Measurements from ENCODE around the gene SLC24A3.
A peak's percentile ranks its signal among the peaks of the same experiment; 100 is the strongest.

SLC24A3 gene

DNA sequence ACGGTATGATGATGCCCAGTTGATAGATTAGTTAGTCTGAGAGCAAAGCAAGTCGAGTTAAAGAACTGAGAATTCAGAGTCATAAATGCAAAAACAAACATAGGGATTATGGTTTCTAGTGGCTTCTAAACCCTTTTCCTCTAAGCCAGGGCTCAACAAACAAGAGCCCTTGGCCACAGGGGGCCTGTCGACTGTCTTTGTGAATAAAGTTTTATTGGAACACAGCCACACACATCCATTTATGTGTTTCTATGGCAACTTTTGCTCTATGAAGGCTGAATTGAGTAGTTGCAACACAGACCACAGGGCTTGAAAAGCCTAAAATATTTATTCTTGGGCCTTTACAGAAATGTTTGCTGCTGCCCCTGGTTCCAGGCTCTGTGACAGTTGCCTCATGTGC is 76.2 kb downstream of the SLC24A3 start:
- H3K4me1 ChIP-seq (ENCODE audit: control insufficient read depth, insufficient read depth, low read length) = no peaks in the 10 kb centered on the region
- H3K36me3 ChIP-seq (ENCODE audit: control insufficient read depth in 2 of 2, insufficient read depth in 1 of 2, low read length in 2 of 2) = no peaks in the 10 kb centered on the region
- H3K27ac ChIP-seq (ENCODE audit: extremely low read depth, low read depth, low read length) = peak overlapping the region; percentile 5; the same call in 1 of the 2 replicates
- CTCF ChIA-PET = no interaction called here
- H3K4me3 ChIP-seq (ENCODE audit: low read depth, low read length) = no peak overlapping the region
- no peaks in the 10 kb centered on the region for H3K9me3 ChIP-seq (ENCODE audit: control insufficient read depth, insufficient read depth, low read depth, low read length)
- POLR2A ChIA-PET = no interaction called here
- TF ChIP-seq ZNF585B (tag by site-specific recombination; IDR thresholded peaks at IDR 0.05) = no peak
- no peak for TF ChIP-seq ZNF423 (tag by site-specific recombination; IDR thresholded peaks at IDR 0.05)
- TF ChIP-seq, protein P1, sequence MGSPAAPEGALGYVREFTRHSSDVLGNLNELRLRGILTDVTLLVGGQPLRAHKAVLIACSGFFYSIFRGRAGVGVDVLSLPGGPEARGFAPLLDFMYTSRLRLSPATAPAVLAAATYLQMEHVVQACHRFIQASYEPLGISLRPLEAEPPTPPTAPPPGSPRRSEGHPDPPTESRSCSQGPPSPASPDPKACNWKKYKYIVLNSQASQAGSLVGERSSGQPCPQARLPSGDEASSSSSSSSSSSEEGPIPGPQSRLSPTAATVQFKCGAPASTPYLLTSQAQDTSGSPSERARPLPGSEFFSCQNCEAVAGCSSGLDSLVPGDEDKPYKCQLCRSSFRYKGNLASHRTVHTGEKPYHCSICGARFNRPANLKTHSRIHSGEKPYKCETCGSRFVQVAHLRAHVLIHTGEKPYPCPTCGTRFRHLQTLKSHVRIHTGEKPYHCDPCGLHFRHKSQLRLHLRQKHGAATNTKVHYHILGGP (tag by site-specific recombination; IDR thresholded peaks at IDR 0.05) = no peak
- no peak for TF ChIP-seq TCF7L2 (IDR thresholded peaks at IDR 0.05; ENCODE audit: borderline replicate concordance, low read depth, low read length)
- TF ChIP-seq, protein P2, sequence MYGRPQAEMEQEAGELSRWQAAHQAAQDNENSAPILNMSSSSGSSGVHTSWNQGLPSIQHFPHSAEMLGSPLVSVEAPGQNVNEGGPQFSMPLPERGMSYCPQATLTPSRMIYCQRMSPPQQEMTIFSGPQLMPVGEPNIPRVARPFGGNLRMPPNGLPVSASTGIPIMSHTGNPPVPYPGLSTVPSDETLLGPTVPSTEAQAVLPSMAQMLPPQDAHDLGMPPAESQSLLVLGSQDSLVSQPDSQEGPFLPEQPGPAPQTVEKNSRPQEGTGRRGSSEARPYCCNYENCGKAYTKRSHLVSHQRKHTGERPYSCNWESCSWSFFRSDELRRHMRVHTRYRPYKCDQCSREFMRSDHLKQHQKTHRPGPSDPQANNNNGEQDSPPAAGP (tag by site-specific recombination; IDR thresholded peaks at IDR 0.05) = no peak
- no peak for TF ChIP-seq OVOL3 (tag by site-specific recombination; IDR thresholded peaks at IDR 0.05)
- no peak for TF ChIP-seq ZNF248 (tag by site-specific recombination; IDR thresholded peaks at IDR 0.05)
- no peak for TF ChIP-seq ZNF138 (tag by site-specific recombination; IDR thresholded peaks at IDR 0.05; ENCODE audit: borderline replicate concordance)
- TF ChIP-seq ZNF660 (tag by site-specific recombination; IDR thresholded peaks at IDR 0.05) = no peak

DNA sequence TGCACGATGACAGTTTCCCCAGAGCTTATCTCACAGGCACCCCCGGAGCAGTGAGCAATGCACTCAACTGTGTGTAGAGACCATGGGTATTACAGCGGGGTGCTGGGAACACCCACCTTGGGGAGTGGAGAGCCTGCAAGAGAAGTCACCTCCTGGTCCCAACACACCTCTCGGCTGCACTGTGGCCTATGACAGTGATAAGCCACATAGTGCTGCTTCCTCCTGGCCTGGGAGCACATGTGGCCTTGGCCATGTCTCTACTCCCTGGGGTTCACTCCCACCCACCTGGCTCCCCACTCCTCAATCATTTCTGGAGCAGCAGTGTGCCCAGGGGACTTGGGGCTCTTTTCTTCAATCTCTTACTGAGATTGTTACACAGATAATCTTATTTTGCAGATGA is 77.0 kb downstream of the SLC24A3 start:
- ChIA-PET POLR2A (no interaction called here), CTCF (no interaction called here)
- H3K9me3 ChIP-seq (ENCODE audit: control insufficient read depth, insufficient read depth, low read depth, low read length) = no peaks in the 10 kb centered on the region
- H3K36me3 ChIP-seq (ENCODE audit: control insufficient read depth in 2 of 2, insufficient read depth in 1 of 2, low read length in 2 of 2) = no peaks in the 10 kb centered on the region
- H3K27ac ChIP-seq (ENCODE audit: extremely low read depth, low read depth, low read length) = no peak overlapping the region
- H3K4me1 ChIP-seq (ENCODE audit: control insufficient read depth, insufficient read depth, low read length) = no peaks in the 10 kb centered on the region
- no peak overlapping the region for H3K4me3 ChIP-seq (ENCODE audit: low read depth, low read length)
- no peak for TF ChIP-seq HOXC10 (CRISPR knock-in tag; IDR thresholded peaks at IDR 0.05)
- TF ChIP-seq, protein P3, sequence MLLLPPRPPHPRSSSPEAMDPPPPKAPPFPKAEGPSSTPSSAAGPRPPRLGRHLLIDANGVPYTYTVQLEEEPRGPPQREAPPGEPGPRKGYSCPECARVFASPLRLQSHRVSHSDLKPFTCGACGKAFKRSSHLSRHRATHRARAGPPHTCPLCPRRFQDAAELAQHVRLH (tag by site-specific recombination; IDR thresholded peaks at IDR 0.05) = no peak
- no peak for TF ChIP-seq SCRT2 (tag by site-specific recombination; IDR thresholded peaks at IDR 0.05)
- no peak for TF ChIP-seq FEZF1 (tag by site-specific recombination; IDR thresholded peaks at IDR 0.05)
- TF ChIP-seq, protein P4, sequence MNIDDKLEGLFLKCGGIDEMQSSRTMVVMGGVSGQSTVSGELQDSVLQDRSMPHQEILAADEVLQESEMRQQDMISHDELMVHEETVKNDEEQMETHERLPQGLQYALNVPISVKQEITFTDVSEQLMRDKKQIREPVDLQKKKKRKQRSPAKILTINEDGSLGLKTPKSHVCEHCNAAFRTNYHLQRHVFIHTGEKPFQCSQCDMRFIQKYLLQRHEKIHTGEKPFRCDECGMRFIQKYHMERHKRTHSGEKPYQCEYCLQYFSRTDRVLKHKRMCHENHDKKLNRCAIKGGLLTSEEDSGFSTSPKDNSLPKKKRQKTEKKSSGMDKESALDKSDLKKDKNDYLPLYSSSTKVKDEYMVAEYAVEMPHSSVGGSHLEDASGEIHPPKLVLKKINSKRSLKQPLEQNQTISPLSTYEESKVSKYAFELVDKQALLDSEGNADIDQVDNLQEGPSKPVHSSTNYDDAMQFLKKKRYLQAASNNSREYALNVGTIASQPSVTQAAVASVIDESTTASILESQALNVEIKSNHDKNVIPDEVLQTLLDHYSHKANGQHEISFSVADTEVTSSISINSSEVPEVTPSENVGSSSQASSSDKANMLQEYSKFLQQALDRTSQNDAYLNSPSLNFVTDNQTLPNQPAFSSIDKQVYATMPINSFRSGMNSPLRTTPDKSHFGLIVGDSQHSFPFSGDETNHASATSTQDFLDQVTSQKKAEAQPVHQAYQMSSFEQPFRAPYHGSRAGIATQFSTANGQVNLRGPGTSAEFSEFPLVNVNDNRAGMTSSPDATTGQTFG (tag by site-specific recombination; IDR thresholded peaks at IDR 0.05; ENCODE audit: borderline replicate concordance) = no peak
- no peak for TF ChIP-seq ZNF791 (tag by site-specific recombination; IDR thresholded peaks at IDR 0.05)
- TF ChIP-seq ZNF133 (tag by site-specific recombination; IDR thresholded peaks at IDR 0.05) = no peak
- no peak for TF ChIP-seq ZNF530 (tag by site-specific recombination; IDR thresholded peaks at IDR 0.05; ENCODE audit: low read depth)
- TF ChIP-seq ZNF473 (tag by site-specific recombination; IDR thresholded peaks at IDR 0.05) = no peak
- TF ChIP-seq ZNF776 (tag by site-specific recombination; IDR thresholded peaks at IDR 0.05; ENCODE audit: borderline replicate concordance) = no peak
- no peak for TF ChIP-seq ZNF221 (tag by site-specific recombination; IDR thresholded peaks at IDR 0.05; ENCODE audit: borderline replicate concordance)
- TF ChIP-seq, protein P5, sequence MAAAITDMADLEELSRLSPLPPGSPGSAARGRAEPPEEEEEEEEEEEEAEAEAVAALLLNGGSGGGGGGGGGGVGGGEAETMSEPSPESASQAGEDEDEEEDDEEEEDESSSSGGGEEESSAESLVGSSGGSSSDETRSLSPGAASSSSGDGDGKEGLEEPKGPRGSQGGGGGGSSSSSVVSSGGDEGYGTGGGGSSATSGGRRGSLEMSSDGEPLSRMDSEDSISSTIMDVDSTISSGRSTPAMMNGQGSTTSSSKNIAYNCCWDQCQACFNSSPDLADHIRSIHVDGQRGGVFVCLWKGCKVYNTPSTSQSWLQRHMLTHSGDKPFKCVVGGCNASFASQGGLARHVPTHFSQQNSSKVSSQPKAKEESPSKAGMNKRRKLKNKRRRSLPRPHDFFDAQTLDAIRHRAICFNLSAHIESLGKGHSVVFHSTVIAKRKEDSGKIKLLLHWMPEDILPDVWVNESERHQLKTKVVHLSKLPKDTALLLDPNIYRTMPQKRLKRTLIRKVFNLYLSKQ (tag by site-specific recombination; IDR thresholded peaks at IDR 0.05; ENCODE audit: borderline replicate concordance) = no peak
- TF ChIP-seq ZNF394 (tag by site-specific recombination; IDR thresholded peaks at IDR 0.05; ENCODE audit: borderline replicate concordance) = no peak
- no peak for TF ChIP-seq REPIN1 (tag by site-specific recombination; IDR thresholded peaks at IDR 0.05; ENCODE audit: low read depth)
- TF ChIP-seq, protein P6, sequence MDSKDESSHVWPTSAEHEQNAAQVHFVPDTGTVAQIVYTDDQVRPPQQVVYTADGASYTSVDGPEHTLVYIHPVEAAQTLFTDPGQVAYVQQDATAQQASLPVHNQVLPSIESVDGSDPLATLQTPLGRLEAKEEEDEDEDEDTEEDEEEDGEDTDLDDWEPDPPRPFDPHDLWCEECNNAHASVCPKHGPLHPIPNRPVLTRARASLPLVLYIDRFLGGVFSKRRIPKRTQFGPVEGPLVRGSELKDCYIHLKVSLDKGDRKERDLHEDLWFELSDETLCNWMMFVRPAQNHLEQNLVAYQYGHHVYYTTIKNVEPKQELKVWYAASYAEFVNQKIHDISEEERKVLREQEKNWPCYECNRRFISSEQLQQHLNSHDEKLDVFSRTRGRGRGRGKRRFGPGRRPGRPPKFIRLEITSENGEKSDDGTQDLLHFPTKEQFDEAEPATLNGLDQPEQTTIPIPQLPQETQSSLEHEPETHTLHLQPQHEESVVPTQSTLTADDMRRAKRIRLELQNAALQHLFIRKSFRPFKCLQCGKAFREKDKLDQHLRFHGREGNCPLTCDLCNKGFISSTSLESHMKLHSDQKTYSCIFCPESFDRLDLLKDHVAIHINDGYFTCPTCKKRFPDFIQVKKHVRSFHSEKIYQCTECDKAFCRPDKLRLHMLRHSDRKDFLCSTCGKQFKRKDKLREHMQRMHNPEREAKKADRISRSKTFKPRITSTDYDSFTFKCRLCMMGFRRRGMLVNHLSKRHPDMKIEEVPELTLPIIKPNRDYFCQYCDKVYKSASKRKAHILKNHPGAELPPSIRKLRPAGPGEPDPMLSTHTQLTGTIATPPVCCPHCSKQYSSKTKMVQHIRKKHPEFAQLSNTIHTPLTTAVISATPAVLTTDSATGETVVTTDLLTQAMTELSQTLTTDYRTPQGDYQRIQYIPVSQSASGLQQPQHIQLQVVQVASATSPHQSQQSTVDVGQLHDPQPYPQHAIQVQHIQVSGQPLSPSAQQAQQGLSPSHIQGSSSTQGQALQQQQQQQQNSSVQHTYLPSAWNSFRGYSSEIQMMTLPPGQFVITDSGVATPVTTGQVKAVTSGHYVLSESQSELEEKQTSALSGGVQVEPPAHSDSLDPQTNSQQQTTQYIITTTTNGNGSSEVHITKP (tag by site-specific recombination; IDR thresholded peaks at IDR 0.05) = no peak
- no peak for TF ChIP-seq ZNF214 (tag by site-specific recombination; IDR thresholded peaks at IDR 0.05; ENCODE audit: borderline replicate concordance)
- no peak for TF ChIP-seq GLIS2 (tag by site-specific recombination; IDR thresholded peaks at IDR 0.05)
